SU-DHL-6 (cell line): ENCODE results near the gene SLC44A3.

Experiments
- H2AFZ ChIP-seq: fragments of 200-600 bp; sonication (generic); 2 replicates; pipeline ENCODE4 v1.6.1; 2014; ENCODE audit warnings: low read depth, mild to moderate bottlenecking, moderate library complexity, mixed read lengths, antibody characterized with exemption, low read length; ENCODE audit not compliant: severe bottlenecking
- H3F3A ChIP-seq: fragments of 200-600 bp; shearing (Covaris generic); 2 replicates; pipeline ENCODE4 v1.6.0; 2016; ENCODE audit warnings: antibody characterized with exemption, mild to moderate bottlenecking; ENCODE audit not compliant: insufficient read depth
- H3K27ac ChIP-seq: fragments of 200-600 bp; sonication (generic); 2 replicates; pipeline ENCODE4 v1.5.1; 2016; ENCODE audit warnings: low read depth, mild to moderate bottlenecking, low read length, moderate library complexity, mixed read lengths
- H3K27me3 ChIP-seq: fragments of 200-600 bp; sonication (generic), shearing (Covaris generic); 2 replicates; pipeline ENCODE4 v1.6.0; 2014; ENCODE audit warnings: mild to moderate bottlenecking, low read length
- H3K36me3 ChIP-seq: fragments of 200-600 bp; sonication (generic); 2 replicates; pipeline ENCODE4 v1.6.1; 2014; ENCODE audit warnings: mild to moderate bottlenecking, low read length, mixed read lengths
- H3K4me2 ChIP-seq: fragments of 300-600, 200-600 bp; shearing (Covaris generic), sonication (generic); 2 replicates; pipeline ENCODE4 v1.6.0; 2014; ENCODE audit warnings: low read length, low read depth, mild to moderate bottlenecking; ENCODE audit not compliant: poor library complexity, severe bottlenecking
- H3K4me3 ChIP-seq: fragments of 200-600 bp; sonication (generic); 2 replicates; pipeline ENCODE4 v1.5.1; 2014; ENCODE audit warnings: antibody characterized with exemption, low read length, mild to moderate bottlenecking, mixed read lengths; ENCODE audit not compliant: insufficient read depth, poor library complexity, severe bottlenecking
- H3K79me2 ChIP-seq: fragments of 200-600 bp; sonication (generic); 2 replicates; pipeline ENCODE4 v1.6.1; 2014; ENCODE audit warnings: mild to moderate bottlenecking, low read length, moderate library complexity; ENCODE audit not compliant: insufficient read depth
- H3K9ac ChIP-seq: fragments of 200-600 bp; sonication (generic); 2 replicates; pipeline ENCODE4 v1.7.0; 2014; ENCODE audit warnings: mild to moderate bottlenecking, low read length
- H3K9me2 ChIP-seq: fragments of 200-600 bp; sonication (generic); replicated peaks from 2 replicates; pipeline ENCODE4 v1.6.1; 2014; ENCODE audit warnings: low read length; ENCODE audit not compliant: insufficient read depth
- H3K9me3 ChIP-seq: fragments of 200-600 bp; sonication (generic); 2 replicates; pipeline ENCODE4 v1.6.1; 2014; ENCODE audit warnings: low read length, mixed read lengths; ENCODE audit not compliant: insufficient read depth
- H4K20me1 ChIP-seq: fragments of 200-600 bp; sonication (generic); 2 replicates; pipeline ENCODE4 v1.6.1; 2014; ENCODE audit warnings: low read depth, mild to moderate bottlenecking, antibody characterized with exemption, low read length, moderate library complexity, mixed read lengths
- CTCF ChIP-seq: fragments of 200-600 bp; sonication (generic); IDR thresholded peaks from one replicate; pipeline ENCODE4 v1.5.1; 2017; ENCODE audit warnings: antibody characterized with exemption, mild to moderate bottlenecking, low read length, moderate library complexity; ENCODE audit not compliant: insufficient read depth, poor library complexity, severe bottlenecking
- EZH2phosphoT487 ChIP-seq: fragments of 200-600 bp; sonication (generic), shearing (Covaris generic); conservative IDR thresholded peaks from 2 replicates; pipeline ENCODE4 v1.6.1; 2018; ENCODE audit warnings: mild to moderate bottlenecking, antibody characterized with exemption, low read length, moderate library complexity, mixed read lengths

SLC44A3 gene

GRCh38 chr1:94819238-94819944 lies 766 bp upstream of the SLC44A3 start:
- TF ChIP-seq CTCF (no peak), EZH2phosphoT487 (no peak)
- Histone ChIP-seq H3K4me2 (no peak overlapping the region), H3K27me3 (no peaks in the 10 kb centered on the region), H3F3A (no peaks in the 10 kb centered on the region), H3K27ac (no peak overlapping the region), H2AFZ (no peak overlapping the region), H3K9me3 (no peaks in the 10 kb centered on the region), H3K36me3 (no peaks in the 10 kb centered on the region; the same call in 1 of the 2 replicates), H3K9ac (no peak overlapping the region), H3K4me3 (no peak overlapping the region), H3K9me2 (no peaks in the 10 kb centered on the region), H3K79me2 (no peaks in the 10 kb centered on the region), H4K20me1 (no peaks in the 10 kb centered on the region)

GRCh38 chr1:94820936-94821335 lies 779 bp downstream of the SLC44A3 start:
- no peak overlapping the region for H2AFZ ChIP-seq
- H3K4me2 ChIP-seq: no peak overlapping the region
- no peak overlapping the region for H3K9ac ChIP-seq
- no peaks in the 10 kb centered on the region for H4K20me1 ChIP-seq
- no peak for TF ChIP-seq EZH2phosphoT487
- no peak for TF ChIP-seq CTCF
- no peaks in the 10 kb centered on the region for H3K36me3 ChIP-seq
- H3K27ac ChIP-seq: no peak overlapping the region
- H3K9me2 ChIP-seq: no peaks in the 10 kb centered on the region
- no peaks in the 10 kb centered on the region for H3K27me3 ChIP-seq
- H3F3A ChIP-seq: no peaks in the 10 kb centered on the region
- H3K79me2 ChIP-seq: no peaks in the 10 kb centered on the region
- H3K9me3 ChIP-seq: no peaks in the 10 kb centered on the region
- H3K4me3 ChIP-seq: no peak overlapping the region

- Histone ChIP-seq H4K20me1 (no peaks in the 10 kb centered on the region), H2AFZ (no peak overlapping the region), H3K27me3 (no peaks in the 10 kb centered on the region), H3K9ac (no peak overlapping the region), H3K79me2 (no peaks in the 10 kb centered on the region), H3K36me3 (no peaks in the 10 kb centered on the region), H3K4me2 (no peak overlapping the region), H3K9me3 (no peaks in the 10 kb centered on the region), H3K4me3 (no peak overlapping the region), H3K9me2 (no peaks in the 10 kb centered on the region), H3K27ac (no peak overlapping the region), H3F3A (no peaks in the 10 kb centered on the region)
- no peak for TF ChIP-seq CTCF
- no peak for TF ChIP-seq EZH2phosphoT487
Measured at GRCh38 chr1:94821636-94822305, 1.6 kb downstream of the SLC44A3 start.
